Esophagus mucosa (tissue), 1 donor: ENCODE data around the gene ZNF296. TPM values are rescaled to one million over a fixed set of nuclear protein-coding genes. Genes with fewer than 3 reads are reported as not detected.
"Not testable (repeated sequence)": the region's sequence is repeated elsewhere in the genome, so short reads cannot be mapped to it uniquely, and the experiment has no call there.

Experiments
- ATAC-seq: fragments of 200-7000 bp; cut with Tn5 transposase; one replicate; pipeline ENCODE4 v1.9.1; 2020
- total RNA-seq: library from RNA; stranded (reverse); gene quantifications from one replicate; pipeline ENCODE4 v1.2.4, GENCODE V29; 2023
- donor health status: DM: yes; HTN: yes; CAD: no.

Gene ZNF296
- 8.1 TPM for total RNA-seq

DNA sequence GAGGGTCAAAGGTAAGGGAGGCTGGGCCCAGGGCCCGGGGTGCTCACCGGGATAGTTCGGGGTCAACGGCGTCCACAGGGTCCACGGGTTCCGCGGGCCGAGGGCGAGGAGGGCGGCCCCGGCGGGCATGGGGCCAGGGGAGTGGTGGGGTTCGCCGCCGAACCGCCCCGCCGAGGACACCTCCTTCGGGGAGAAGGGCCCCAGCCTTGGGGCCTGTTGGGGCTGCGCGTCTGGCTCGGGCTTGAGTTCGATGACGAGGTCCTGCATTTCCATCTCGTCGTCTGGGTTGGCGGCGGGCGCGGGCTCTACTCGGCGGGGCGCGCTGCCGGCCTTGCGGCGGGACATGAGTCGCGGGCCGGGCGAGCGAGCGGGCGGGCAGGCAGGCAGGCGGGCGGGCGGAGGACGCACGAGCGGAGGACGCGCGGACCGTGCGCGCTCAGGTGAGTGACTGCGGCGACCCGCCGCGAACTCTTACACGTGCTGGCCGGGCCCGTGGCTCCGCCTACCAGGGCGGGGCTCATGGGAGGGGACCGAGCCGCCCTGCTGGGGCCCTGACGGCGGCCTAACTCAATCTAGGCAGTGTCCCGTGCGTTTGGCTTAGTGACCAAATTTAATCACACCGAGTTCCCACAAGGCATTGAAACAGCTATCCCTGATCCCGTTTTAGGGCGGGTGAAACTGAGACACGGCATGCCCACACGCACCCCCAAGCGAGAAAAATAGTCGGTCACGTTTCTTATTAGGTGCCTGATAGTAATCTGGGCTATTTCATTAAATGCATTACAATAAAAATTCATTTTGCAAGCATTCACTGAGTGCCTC is at the start of gene ZNF296:
Gene ZNF296, minus strand, starts transcription at position 450 of the 822 bp plus-strand sequence. Its CDS starts 105 bp downstream, at position 345.
- peak; percentile 78 for ATAC-seq

DNA sequence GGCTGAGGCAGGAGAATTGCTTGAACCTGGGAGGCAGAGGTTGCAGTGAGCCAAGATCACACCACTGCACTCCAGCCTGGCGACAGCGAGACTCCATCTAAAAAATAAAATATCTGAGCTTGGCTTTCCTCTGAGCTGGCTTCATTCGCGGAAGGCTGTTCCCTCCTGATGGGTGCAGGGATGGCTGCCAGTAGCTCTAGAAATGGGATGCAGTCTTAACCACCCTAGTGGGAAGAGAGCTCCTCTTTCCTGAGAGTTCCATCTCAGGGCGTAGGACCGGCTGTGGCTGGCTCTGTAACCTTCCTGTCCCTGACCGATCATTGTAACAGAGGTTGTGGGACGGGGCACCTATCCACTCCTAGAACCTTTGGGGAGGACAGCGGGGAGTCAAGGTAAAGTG is 49.1 kb upstream of the ZNF296 start:
- ATAC-seq, result no peak

DNA sequence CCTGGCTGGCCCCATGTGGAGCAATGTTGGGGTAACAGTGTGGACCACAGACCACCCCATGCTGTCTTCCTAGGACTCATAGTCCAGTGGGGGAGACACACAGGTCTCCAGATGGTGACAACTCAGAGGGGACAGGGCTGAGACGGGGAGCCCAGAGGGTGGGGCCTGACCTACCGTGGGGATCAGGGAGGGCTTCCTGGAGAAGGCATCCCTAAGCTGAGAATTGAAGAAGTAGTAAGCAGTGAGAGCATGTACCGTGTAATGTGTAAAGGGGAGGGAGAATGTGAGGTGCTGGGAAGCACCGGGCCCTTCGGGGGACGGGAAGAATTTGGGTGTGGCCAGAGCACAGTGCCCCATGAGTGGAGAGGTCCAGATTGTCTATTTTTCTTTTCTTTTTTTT is 47.7 kb upstream of the ZNF296 start:
- ATAC-seq, result peak; percentile 2

DNA sequence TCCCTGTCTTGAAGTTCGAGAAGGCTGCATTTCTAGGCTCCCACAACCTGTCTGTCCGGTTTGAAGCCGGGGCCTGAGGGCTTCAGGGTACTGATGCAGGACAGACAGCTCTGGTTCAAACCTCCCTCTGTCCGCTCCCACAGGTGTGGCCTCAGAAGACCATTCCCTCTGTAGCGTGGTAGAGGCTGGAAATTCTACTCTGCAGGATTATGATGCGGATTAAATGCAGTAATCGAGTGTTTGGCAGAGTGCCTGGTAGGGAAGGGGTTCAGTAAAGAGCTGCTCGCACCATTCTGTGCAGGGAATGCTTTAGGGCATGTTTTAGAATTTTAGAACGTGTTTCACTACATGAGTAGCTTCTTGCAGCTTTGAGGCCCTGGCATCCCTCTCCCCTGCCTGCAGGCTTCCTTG is 47.2 kb upstream of the ZNF296 start:
- ATAC-seq, result peak; percentile 91

DNA sequence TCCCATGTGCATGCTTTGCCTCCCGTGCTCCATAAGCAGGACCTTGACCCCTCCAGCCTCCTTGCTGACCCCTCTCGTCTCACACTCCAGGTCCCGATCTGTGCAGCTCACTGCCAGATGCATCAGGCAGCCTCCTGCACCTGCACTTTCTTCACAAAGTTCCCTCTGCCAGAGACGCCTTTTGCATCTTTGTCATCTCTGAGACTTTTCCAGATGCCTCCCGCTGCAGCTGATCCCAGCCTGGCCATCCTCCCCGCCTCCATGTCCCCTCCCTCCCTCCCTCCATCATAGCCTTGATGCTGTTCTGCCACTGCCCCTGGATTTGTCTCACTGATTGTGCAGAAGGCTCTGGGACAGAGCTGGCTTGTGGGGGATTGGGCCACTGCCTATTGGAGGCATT is 46.6 kb upstream of the ZNF296 start:
- no peak for ATAC-seq

DNA sequence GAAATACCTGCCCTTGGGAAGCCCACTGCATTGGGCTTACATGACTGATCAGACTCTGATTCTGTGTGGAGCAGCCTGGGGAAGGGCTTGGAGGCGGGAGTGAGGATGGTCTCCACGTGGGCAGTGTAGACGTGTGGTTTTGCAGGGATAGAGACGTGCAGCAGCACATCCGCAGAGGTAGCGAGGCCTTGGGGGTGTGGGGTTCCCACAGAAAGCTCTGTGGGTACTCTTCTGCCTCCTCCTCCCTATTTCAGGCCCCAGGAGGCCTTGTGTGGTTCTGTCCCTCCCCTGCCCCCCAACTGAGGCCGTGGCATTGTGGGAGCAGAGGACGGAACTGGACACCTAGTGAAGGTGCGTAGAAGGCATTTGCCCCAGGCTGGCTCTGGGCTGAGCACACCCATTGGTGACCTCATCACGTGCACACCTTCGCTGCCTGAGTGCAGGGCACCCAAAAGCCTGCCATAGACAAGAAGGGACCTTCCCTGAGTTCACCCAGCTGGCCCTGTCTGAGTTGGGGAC is 45.6 kb upstream of the ZNF296 start:
- peak; percentile 17 for ATAC-seq

DNA sequence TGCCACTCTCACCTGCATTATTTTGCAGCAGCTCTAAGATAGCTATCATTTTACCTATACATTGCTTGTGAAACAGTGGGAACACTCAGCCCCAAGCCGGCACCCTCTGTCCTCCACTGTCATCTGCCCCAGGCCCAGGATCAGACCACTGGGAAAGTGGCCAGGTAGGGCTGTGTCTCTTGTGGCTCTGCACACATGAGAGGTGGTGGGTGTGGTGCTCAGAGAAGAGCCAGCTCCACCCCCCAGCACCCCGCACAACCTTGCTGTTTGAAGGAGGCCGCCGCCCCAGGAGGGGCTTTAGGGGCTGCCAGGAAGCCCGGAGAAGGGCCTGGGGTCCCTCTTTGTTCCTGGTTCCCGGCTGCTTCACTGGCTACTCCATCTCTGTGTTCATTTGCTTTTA is 43.3 kb upstream of the ZNF296 start:
- ATAC-seq, result no peak

DNA sequence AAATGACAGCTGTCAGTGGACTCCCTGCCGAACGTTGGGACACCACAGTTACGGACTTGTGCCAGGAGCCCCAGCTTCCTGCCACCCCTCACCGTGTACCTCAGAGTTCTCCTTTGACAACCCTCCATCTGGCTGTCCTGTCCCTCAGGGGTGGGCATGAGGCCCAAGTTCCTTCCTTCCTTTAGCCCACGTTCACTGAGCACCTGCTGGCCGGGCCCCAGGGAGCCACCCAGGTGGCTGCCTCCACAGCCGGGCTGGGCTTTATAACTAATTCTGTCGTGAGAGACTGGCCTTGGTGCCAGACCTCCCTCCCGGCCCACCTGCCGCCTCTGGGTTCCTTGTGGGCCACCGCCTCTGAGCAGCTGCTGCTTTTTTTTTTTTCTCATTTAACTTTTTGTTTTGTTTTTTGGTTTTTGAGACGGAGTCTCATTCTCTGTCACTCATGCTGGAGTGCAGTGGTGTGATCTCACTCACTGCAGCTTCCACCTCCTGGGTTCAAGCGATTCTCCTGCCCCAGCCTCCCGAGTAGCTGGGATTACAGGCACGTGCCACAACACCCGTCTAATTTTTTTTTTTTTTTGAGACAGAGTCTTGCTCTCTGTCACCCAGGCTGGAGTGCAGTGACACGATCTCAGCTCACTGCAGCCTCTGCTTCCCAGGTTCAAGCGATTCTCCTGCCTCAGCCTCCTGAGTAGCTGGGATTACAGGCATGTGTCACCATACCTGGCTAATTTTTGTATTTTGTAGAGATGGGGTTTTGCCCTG is 42.5 kb upstream of the ZNF296 start:
- ATAC-seq, result not testable (repeated sequence)

DNA sequence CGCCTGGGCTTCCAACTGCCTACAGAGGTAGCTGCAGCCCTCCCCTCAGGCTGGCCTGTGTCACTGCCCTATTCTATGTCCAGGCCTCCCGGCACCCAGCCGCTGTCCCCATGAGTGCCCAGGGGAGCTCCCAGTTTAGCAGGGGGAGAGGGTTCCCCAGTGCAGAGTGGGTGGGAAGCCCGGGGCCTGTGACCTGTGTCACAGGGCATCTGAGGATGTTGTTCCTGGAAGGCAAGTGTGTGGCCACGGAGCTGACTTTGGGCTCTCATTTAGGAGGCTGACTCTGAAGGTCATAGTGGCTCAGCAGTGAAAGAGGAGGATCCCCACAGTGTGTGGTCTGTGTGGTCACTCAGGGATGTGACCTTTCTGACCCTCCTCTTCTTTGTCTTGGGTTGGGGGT is 41.8 kb upstream of the ZNF296 start:
- ATAC-seq, result no peak

DNA sequence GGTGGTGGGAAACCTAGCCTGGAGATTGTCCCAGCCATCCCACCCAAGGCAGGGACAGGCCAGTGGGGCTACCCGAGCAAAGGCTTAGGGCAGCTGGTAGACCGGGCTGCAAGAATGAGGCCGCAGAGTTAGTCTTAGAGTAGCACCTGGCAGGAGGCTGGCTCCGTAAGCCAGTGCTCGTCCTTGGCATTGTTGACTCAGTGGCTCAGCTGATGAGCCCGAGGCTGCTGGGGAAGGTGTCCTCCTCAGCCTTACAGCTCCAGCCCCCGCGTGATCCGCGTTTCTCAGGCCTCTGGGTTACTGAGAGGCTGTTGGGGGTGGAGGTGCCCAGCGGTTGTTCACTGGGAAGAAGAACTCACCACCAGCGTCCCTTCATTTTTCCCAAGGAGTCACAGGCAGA is 41.4 kb upstream of the ZNF296 start:
- peak; percentile 11 for ATAC-seq

DNA sequence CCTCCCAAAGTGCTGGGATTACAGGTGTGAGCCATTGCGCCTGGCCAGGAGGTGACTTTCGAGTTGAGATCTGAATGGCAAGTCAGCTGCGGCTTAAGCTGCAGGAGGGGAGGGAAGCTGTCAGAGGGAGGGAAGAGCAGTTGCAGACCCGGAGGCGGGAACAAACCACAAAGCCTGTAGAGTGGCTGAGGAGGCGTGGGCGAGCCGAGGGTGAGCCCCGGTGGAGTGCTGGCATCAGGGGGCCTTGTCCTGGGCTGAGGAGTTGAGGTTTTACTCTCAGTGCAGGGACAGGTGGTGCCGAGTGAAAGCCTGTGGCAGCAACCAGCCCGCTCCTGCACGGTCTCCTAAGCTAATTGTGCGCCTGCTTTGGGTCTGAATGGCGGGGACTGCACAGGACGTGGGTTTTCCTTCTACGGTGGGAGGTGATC is 40.9 kb upstream of the ZNF296 start:
- no peak for ATAC-seq

DNA sequence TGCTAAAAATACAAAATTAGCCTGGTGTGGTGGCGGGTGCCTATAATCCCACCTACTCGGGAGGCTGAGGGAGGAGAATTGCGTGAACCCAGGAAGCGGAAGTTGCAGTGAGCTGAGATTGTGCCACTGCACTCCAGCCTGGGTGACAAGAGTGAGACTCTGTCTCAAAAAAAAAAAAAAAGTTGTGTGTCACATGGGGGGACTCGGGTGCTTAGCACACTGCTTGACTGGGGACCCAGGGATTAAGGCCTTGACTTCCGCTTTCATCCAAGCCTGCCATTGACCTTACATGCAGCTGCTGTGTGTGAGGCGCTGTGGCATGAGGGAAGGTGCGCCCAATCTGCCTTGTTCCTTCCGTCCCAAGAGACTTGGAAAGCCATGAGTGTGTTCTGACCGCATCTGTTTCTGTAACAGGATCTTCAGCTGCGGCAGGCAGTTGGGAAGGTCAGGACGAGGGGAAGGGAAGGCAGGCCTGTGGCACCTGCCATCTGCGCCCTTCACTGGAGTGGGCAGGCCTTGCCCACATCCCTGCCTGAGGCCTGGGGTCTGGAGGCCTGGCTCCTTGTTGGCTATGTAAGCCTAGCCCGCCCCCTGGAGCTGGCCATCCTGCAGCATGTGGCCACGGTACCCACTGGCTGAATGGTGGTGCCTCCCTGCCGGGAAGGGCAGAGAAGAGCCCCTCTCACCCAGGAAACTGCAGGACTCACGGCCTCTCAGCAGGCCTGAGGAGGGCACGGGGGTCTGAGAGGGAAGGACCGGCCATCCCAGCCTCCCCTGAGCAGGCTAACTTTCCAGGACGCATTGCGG is 39.7 kb upstream of the ZNF296 start:
- ATAC-seq, result no peak

DNA sequence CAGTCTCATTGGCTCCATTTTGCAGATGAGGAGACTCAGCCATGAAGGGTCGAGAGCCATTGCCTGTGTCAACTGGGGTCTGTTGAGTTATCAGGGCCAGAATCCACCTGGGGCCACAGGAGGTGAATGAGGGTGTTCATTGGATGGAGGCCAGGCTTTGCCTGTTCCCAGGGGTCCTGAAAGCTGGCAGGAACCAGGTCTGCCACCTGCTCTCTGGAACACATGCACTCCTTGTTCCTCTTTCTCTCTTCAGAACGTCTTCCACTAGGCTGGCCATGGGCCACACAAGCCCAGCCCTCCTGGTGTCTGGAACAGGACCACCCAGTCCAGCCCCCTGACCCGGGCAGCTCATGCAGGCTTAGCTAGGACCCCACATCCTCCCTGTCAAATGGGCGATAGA is 37.8 kb upstream of the ZNF296 start:
- ATAC-seq, result no peak

DNA sequence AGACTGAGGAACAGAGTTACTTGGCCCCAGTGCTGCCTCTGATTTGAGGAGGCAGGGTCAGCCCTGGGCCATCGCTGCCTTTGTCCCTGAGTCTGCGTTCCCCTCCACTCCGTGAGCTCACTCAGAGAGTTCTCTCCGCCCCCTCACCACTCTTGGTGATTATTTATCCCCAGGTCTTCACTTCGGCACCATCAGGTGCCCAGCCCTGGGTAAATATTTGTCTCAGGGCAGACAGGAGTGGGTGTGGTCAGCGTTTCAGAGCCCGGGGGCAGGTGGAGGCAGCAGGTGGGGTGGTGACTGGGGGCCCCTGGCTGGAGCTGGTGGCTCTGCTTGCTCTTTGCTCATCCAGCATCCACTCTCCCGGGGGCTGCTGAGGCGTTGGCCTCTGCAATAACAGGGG is 37.4 kb upstream of the ZNF296 start:
- peak; percentile 27 for ATAC-seq

DNA sequence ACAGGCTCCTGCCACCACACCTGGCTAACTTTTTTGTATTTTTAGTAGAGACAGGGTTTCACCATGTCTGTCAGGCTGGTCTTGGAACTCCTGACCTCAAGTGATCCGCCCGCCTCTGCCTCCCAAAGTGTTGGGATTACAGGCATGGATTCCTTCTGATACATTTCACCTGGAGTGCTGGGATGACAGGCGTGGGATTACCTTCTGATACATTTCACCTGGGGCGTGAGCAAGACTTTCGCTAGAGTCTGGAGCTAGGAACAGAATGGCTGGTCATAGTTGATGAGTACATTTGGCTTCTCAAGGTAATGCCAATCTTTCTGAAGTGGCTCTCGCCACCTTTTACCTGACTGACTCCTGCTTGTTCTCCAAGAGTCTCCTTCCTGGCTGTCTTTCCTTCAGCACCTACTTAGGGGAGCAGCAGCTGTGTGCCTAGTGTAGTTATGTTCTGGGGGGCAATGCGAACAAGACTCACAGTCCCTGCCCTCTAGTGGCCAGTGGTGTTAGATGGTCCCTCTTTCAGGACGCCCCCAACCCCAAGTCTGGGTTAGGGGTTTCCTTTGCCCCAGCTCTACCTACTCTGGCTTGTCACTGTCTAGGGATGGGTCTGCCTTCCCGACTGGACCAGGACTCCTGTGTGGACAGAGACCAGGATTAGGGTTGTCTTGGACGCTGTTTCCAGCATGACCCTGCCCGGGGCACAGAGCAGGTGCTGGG is 36.0 kb upstream of the ZNF296 start:
- no peak for ATAC-seq

DNA sequence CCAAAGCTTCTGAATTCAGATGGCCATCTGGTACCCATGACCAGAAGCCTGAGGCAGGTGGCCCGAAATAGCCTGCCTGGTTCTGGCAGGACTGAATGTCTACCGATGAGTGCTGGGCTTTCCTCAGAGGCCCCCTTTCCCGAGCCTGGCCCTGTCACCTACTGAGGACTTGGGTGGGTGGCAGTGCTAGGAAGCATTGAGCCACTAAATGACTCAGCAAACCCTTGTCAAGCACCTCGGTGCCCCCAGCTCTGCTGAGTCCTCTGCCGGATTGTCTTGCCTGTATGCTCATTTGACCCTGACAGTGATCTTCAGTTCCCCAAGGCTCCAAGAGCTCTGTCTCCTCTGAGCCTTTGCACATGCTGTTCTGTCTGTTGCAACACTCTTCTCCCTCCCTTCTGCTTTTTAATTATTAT is 34.6 kb upstream of the ZNF296 start:
- no peak for ATAC-seq

DNA sequence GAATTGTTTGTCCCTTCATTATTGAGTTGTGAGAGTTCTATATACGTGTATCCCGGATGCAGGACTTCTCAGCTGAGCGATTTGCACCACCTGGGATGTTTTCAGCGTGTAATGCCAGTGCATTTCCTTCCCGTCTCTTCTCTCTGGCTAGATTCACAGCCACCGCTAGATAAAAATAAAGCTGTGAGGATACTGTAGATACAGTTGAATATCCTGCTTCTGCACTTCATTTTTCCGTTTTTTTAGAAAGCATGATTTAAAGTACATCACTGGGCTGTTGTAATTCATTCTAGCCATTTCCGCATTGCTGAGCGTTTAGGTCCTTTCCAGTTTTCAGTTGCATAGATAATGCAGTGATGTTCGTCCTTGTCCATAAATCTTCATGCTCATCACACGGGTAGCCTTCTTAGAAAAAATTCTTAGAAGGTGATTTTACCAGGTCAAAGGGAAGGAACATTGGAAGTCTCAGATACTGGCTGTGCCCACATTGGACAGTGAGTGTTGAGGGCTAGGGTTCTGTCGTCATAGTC is 31.4 kb upstream of the ZNF296 start:
- ATAC-seq, result no peak

DNA sequence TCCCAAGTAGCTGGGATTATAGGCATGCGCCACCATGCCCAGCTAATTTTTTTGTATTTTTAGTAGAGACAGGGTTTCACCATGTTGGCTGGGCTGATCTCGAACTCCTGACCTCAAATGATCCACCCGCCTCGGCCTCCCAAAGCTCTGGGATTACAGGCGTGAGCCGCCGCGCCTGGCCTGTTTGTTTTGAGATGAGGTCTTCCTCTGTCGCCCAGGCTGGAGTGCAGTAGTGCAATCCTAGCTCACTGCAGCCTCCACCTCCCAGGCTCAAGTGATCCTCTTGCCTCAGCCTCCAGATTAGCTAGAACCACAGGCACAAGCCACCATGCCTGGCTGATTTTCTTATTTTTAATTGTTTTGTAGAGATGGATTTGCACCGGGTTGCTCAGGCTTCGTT is 30.1 kb upstream of the ZNF296 start:
- not testable (repeated sequence) for ATAC-seq

DNA sequence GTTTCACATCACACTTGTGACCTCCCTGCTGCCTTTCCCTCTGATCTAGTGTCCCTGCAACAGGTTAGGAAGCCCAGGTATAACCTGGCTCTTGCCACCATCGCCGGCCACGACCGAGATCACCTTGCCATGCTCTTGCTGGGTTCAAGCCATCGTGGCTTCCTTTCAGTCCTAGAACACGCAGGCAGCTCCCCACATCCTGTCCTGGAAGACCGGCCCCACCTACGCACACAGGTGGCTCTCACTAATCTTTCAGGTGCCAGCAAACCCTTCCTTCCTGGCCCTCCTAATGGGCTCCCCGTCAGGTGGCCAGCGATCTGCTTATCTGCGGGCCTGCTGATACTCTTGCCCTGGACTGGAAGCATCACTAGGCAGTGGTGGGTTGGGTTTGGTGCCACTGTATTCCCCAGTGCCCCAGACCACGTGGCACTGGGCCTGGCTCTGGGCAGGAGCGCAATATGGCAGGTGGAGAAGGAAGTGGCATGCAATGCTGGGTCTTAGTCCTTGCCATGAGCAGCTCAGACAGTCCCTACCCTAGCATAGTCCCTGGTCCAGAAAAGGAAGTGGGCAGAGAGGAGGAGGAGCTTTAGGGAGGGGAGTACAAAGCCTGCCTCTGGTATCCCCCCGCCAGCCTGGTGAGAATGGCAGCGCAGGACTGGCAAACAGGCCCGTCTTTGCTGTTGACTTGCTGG is 28.5 kb upstream of the ZNF296 start:
- no peak for ATAC-seq

DNA sequence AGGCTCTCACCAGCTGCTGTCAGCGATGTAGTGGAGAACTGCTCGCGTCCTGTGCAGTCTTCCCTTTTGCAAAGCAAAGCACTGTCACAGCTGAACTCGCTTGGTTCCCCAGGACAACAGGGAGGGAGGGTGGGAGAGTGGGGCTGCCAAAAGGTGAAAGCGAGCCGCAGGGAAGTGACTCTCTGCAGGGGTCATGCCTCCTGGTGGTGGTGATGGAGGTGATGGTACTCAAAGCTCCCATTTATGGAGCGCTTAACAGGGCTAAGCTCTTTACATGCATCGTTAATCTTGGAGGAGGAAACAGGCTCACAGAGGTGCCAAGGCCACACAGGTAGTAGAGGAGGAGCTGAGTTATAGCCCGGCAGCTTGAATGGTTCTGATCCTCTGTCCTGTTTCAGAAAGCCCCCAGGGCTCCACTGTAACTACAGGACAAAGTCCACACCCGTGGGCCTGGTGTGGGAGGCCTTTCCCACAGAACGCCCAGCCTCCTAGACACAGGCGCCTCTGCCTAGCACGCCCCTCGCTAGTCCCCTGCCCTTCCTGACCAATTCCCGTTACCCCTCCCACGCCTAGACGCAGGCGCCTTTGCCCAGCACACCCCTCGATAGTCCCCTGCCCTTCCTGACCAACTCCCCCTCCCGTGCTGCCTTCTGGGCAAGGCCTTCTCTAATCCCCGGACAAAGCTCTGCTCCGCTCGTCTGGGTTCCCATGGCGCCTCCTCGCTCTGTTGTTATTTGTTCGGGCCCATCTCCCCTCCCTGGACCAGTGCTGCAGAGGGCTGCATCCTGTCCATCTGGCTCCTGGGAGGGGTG is 27.4 kb upstream of the ZNF296 start:
- ATAC-seq, result peak; percentile 3
